Measurements from ENCODE around the gene OLFML3.

The OLFML3 gene

DNA sequence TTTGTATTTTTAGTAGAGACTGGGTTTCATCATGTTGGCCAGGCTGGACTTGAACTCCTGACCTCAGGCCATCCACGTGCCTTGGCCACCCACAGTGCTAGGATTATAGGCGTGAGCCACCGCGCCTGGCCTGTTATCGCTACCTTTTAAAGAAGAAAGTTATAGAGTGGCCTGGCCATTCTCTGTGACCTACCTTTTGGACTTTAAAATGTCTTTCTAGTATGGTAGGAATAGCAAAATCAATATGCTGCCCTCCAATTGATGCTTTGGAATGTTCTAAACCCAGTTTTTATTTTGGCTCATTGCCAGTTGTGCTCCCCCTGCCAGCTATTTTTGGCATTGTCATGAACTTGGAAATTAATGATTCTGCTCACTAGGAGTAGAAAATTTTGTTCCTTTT is 30.3 kb upstream of the OLFML3 start:
- DNase-seq (ENCODE audit: low read depth), result no peak

DNA sequence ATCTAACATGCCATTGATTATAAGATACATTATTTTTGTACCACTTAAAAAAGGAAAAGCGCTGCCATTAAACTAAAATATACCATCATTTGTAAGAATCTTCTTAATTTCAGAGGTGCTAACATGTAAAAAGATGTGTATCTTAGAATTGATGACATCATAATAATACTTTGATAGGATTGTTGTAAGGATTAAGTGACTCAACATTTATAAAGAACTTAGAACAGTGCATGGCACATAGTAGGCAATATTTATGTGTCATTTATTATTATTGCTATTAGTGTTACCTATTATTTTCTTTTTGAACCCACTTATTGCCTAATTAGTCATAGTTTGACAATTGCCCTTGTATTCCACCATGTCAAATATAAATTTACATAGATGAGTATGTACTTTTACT is 28.4 kb upstream of the OLFML3 start:
- DNase-seq (ENCODE audit: low read depth), result no peak

DNA sequence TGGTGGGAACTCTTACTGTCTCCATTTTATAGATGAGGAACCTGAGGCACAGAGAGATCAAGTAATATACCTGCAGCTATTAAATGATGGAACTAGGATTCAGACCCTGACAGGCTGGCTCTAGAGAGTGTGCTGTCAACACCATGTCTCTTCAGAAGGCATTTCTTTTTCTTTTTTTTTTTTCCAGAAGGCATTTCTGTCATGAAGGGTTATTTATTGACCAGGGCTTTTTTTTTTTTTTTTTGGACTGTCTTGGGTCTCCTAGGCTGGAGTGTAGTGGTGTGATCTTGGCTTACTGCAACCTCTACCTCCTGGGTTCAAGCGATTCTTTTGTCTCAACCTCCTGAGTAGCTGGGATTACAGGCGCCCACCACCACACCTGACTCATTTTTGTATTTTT is 27.6 kb upstream of the OLFML3 start:
- no peak for DNase-seq (ENCODE audit: low read depth)

GRCh38 chr1:113957984-113958383 is 21.3 kb upstream of the OLFML3 start:
- no peak for DNase-seq (ENCODE audit: low read depth)

- DNase-seq (ENCODE audit: low read depth), result no peak
Observed at GRCh38 chr1:113958691-113959090, 20.6 kb upstream of the OLFML3 start.

DNA sequence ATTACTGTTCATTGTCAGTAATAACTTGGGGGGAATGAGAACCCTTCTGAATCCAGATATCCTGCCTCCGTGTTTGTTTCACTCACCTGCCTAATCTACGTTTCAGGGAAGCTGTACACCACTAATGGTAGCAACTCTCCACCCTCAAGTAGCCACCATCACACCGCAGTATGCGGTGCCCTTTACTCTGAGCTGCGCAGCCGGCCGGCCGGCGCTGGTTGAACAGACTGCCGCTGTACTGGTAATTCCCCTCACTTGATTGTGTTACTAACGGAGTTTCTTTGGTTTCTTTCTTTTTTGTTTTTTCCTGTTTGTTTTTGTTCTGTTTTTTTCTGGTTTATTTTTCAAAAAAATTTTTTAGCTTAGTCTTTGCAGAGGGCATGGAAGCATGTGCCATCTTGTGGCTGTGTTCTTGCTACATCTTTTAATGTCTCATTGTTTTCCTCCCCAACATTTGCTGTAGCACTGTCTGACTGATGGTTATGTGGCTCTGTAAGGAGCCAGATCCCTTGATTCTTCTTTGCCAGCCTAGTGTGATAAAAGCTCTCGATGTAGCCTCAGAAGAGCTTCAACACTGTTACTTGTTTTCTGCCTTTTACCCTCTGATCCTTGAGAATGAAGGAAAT is 15.9 kb upstream of the OLFML3 start:
- no peak for DNase-seq (ENCODE audit: low read depth)

- no peak for DNase-seq (ENCODE audit: low read depth)
Observed at GRCh38 chr1:113965703-113966412, 13.4 kb upstream of the OLFML3 start.

DNA sequence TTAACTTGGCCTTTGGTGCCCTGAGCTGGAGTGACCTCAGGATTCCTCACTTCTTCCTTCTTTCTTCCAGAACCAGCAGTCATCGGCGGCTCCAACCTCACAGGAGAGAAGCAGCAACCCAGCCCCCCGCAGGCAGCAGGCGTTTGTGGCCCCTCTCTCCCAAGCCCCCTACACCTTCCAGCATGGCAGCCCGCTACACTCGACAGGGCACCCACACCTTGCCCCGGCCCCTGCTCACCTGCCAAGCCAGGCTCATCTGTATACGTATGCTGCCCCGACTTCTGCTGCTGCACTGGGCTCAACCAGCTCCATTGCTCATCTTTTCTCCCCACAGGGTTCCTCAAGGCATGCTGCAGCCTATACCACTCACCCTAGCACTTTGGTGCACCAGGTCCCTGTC is 6.3 kb upstream of the OLFML3 start:
- DNase-seq (ENCODE audit: low read depth), result no peak

DNA sequence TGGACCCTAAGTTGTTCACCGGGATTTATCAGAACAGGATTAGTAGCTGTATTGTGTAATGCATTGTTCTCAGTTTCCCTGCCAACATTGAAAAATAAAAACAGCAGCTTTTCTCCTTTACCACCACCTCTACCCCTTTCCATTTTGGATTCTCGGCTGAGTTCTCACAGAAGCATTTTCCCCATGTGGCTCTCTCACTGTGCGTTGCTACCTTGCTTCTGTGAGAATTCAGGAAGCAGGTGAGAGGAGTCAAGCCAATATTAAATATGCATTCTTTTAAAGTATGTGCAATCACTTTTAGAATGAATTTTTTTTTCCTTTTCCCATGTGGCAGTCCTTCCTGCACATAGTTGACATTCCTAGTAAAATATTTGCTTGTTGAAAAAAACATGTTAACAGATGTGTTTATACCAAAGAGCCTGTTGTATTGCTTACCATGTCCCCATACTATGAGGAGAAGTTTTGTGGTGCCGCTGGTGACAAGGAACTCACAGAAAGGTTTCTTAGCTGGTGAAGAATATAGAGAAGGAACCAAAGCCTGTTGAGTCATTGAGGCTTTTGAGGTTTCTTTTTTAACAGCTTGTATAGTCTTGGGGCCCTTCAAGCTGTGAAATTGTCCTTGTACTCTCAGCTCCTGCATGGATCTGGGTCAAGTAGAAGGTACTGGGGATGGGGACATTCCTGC is 3.9 kb upstream of the OLFML3 start:
- DNase-seq (ENCODE audit: low read depth), result no peak

GRCh38 chr1:113976609-113977278 is 2.5 kb upstream of the OLFML3 start:
- no peak for DNase-seq (ENCODE audit: low read depth)

DNA sequence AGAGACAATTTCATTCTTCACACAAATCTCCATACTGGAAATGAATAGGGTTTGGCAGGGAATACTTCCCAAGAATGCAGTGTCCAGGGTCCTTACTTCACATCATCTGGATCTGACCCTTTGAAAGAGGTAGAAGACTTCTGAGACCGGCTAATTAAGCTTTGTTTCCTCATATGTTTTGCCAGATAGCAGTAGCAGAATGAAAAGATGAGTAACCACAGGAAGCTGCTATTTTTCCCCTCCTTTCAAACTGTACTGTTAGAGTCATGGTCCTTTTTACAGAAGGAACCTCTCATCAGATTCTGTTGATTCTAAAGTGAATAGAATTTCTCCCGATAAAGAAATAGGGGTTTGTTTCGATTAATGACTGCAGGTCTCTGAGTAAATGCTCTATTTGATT is 1.4 kb upstream of the OLFML3 start:
- no peak for DNase-seq (ENCODE audit: low read depth)

DNA sequence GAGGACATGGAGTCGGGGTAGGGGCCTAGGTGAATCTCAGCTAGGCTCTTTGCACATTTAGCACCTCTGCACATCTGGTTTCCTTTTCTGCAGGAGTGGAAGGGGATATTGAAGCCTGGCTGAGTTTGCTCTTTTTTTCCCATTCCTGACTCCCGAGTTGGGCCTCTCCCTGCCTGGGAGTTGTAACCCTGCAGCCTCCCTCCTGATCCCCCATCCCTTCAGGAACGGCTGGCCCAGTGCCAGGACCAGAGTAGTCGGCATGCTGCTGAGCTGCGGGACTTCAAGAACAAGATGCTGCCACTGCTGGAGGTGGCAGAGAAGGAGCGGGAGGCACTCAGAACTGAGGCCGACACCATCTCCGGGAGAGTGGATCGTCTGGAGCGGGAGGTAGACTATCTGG is 836 bp downstream of the OLFML3 start:
- no peak for DNase-seq (ENCODE audit: low read depth)

DNA sequence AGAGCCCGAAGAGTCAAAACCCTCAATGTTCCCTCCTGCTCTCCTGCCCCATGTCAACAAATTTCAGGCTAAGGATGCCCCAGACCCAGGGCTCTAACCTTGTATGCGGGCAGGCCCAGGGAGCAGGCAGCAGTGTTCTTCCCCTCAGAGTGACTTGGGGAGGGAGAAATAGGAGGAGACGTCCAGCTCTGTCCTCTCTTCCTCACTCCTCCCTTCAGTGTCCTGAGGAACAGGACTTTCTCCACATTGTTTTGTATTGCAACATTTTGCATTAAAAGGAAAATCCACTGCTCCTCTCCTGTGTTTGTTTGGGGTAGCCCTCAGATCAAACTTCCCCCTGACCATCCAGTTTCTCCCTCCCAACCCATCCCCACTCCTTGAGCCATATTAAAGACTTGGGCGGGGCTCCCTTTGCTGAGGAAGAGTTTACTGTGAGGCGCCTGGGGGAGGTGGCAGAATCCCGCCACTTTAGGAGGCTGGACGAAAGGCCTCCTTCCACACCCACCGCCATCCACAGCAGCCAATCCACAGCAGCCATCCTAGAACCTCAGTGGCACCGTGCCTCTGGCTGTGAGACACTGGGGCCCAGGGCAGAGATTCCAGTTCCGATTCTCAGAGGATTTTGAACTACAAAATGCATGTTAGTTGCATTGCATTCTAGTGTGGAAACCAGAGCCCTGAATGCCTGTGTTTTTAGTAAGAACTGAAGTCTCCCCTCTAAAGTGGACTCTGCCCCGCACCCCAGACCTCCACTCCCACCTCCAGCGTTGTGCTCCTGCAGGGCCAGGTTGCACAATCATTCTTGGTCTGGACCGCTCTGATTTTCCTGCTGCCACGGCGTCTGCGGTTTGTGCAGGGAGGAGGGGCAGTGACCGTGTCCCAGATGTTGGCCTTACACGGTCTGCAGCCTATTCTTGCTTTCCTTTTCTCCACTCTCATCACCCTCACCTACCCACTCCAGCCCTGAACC is 3.0 kb downstream of the OLFML3 start:
- DNase-seq (ENCODE audit: low read depth), result no peak

- no peak for DNase-seq (ENCODE audit: low read depth)
Observed at GRCh38 chr1:113982949-113983348, 3.7 kb downstream of the OLFML3 start.

DNA sequence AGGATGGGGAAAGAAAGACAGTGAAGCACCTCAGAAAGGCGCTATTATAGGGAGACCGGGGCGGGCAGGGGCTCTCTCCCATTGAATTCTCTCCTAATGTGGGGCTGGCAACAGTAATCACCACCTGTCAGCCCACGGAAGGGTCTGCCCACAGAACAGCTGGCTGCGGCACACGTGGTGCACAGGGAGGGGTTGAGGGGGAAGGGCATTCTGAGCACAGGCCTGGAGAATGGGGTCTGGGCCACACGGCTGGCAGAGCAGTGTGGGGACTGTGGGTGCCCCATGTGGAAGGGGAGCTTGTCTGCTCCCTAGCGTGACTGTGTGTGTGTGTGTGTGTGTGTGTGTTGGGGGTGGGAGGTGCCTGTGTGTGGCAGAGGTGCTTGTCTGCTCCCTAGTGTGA is 4.1 kb downstream of the OLFML3 start:
- DNase-seq (ENCODE audit: low read depth), result no peak

DNA sequence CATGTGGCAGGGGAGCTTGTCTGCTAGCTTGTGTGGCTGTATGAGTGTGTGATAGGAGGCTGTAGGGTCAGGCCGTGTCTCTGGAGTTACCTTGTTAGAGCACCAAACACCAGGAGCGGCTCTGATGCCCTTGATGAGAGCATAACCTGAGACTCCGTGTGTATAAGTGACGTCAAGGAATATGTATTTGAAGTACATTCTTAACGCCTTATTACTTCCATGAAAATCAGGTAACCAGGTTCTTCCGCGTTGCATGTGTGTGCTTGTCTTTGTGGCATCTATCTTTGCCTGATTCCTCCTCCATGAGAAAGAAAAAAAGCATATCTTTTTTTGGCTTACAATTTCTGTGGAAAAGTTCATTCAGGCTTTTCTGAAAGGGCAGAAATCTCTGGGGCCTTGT is 4.6 kb downstream of the OLFML3 start:
- DNase-seq (ENCODE audit: low read depth), result no peak

- no peak for DNase-seq (ENCODE audit: low read depth)
Observed at GRCh38 chr1:113984710-113985109, 5.4 kb downstream of the OLFML3 start.

- no peak for DNase-seq (ENCODE audit: low read depth)
Observed at GRCh38 chr1:113986802-113987201, 7.5 kb downstream of the OLFML3 start.

DNA sequence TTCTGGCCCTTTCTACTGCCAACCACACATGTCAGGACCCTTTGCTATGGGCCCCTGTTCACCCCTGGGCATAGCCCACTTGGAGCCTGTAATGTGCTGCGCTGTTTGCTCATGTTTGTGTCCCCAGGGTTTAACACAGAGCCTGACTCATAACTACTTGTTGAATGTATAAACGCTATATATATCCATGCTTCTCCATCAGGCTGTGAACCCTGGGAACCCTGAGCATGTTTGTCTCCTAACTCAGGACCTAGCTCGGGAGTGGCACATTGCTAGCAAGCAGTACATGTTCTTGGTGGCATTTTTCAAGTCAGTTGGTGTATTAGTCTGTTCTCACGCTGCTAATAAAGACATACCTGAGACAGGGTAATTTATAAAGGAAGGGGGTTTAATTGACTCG is 8.0 kb downstream of the OLFML3 start:
- no peak for DNase-seq (ENCODE audit: low read depth)

DNA sequence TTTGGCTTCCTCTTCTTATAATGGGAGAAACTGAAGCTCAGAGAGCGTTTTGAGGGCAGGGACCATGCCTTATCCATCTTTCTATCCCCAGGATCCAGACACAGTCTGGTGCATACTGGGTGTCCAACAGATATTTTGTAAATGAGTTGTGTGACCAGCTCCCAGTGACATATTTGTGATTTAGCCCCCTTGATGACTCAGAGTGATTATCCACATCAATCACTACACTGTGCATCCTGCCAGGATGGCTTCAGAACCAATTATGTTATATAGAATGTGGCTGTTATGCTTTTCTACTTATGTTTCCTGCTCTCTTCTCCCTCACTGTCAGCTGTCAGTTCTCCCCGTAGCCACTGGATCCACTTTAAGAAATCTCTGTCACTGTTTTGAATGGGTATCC is 11.3 kb downstream of the OLFML3 start:
- no peak for DNase-seq (ENCODE audit: low read depth)

- no peak for DNase-seq (ENCODE audit: low read depth)
Observed at GRCh38 chr1:113990961-113991360, 11.7 kb downstream of the OLFML3 start.

DNA sequence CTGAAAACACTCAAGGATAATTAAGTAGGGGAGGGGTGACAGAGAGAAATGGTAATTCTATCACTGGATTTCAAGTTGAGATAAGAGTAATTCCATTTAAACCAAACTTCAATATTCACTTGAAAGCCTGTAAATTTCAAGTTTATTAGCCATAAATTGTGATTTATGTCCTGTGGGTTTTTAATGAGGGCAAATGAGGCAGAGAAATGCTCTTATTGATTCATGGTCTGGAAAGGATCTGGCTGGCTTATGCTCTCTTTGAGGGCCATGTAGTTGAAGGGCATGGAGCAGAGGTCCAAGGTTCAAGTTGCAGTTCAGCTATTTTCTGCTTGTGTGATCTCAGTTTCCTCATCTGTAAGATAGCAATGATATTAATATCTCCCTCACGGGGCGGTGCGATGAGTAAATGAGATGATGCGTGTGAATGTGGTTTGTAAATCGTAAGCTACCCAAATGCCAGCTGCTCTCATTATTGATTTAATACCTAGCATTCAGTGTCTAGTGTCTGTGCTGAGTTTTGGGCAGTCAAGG is 12.3 kb downstream of the OLFML3 start:
- no peak for DNase-seq (ENCODE audit: low read depth)
